Mesodermal cell (in vitro differentiated cells): ENCODE measurements around the gene TTC3.

ENCODE experiments used
- H3K27ac ChIP-seq: 2 replicates; pipeline ENCODE4 v1.7.0; 2013; ENCODE audit warnings: mild to moderate bottlenecking, low read depth, low read length, moderate library complexity; ENCODE audit not compliant: severe bottlenecking
- H3K36me3 ChIP-seq: 2 replicates; pipeline ENCODE4 v1.7.1; 2013; ENCODE audit warnings: mild to moderate bottlenecking, low read length, moderate library complexity; ENCODE audit not compliant: control insufficient read depth, insufficient read depth
- H3K4me1 ChIP-seq: one replicate; pipeline ENCODE4 v1.7.1; 2013; ENCODE audit warnings: mild to moderate bottlenecking, low read length; ENCODE audit not compliant: insufficient read depth, control insufficient read depth, poor library complexity, severe bottlenecking
- H3K4me3 ChIP-seq: 2 replicates; pipeline ENCODE4 v1.7.0; 2013; ENCODE audit warnings: low read length, control low read depth, mild to moderate bottlenecking; ENCODE audit not compliant: insufficient read depth, poor library complexity, severe bottlenecking; ENCODE audit errors: extremely low read depth
- H3K9me3 ChIP-seq: 2 replicates; pipeline ENCODE4 v1.7.1; 2013; ENCODE audit warnings: mild to moderate bottlenecking, low read length, moderate library complexity; ENCODE audit not compliant: control insufficient read depth
- WGBS, 2 experiments: methylation state at CpG; one replicate each; pipeline ENCODE4 v1.1.5; 2013; ENCODE audit warnings: missing lambda C conversion rate in 2 of 2; ENCODE audit not compliant: insufficient coverage in 2 of 2; 5-methylcytosine and 5-hydroxymethylcytosine counted together

Gene TTC3

GRCh38 chr21:37166733-37167132, 93.7 kb downstream of the TTC3 start:
- H3K27ac ChIP-seq = no peak overlapping the region
- no peak overlapping the region for H3K4me3 ChIP-seq
- no peaks in the 10 kb centered on the region for H3K9me3 ChIP-seq
- H3K36me3 ChIP-seq = peaks cover 64% of the 10 kb centered on the region
- H3K4me1 ChIP-seq = no peaks in the 10 kb centered on the region
- 95% methylated on average over 3 of the region's 3 CpGs; no CpG with 5 or more reads in 1 of the 2 experiments for WGBS, 2 experiments

DNA sequence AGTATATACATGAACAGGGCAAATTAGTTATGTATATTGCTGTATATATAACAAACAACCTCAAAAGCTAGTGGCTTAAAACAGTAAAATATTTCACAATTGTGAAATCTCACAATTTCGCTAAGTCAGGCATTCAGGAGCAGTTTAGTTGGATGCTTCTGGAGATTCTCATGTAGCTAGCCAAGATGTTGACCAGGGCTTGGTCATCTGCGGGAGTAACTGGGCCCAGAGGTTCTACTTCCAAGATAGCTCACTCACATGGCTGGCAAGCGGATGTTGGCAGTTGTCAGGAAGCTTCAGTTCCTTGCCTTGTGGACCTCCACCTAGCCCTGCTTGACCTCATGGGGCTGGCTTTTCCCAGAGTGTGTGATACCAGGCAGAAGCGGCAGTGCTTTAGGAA, 95.6 kb downstream of the TTC3 start:
- WGBS, 2 experiments = 95% methylated on average over 3 of the region's 4 CpGs
- Histone ChIP-seq H3K36me3 (peaks cover 62% of the 10 kb centered on the region), H3K9me3 (no peaks in the 10 kb centered on the region)

DNA sequence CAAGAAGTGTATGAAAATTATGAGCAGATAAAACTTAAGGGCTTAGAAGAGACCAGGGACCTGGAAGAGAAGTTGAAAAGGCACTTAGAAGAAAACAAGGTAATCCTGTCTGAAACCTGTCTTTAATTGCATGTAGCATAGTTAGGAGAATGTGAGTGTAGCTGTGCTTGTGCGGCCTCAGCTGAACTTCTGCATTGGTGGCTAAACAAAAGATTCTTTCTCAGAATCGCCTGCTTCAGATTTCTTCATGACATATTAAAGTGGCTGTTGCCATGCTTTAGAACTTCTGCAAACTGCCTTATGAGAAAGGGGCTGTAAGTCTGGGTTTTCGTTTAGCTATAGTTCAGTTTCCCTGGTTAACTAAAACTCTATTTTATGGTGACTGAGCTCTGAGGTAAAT, 99.6 kb downstream of the TTC3 start:
- Histone ChIP-seq H3K9me3 (no peaks in the 10 kb centered on the region), H3K27ac (no peak overlapping the region), H3K4me1 (no peaks in the 10 kb centered on the region), H3K36me3 (peaks cover 71% of the 10 kb centered on the region), H3K4me3 (no peak overlapping the region)
- WGBS, 2 experiments = 94 to 100% methylated on average over 2 to 3 of the region's 3 CpGs

More for the DNA sequence above, 95.6 kb downstream of the TTC3 start:
- Histone ChIP-seq H3K4me3 (no peak overlapping the region), H3K4me1 (no peaks in the 10 kb centered on the region), H3K27ac (no peak overlapping the region)

DNA sequence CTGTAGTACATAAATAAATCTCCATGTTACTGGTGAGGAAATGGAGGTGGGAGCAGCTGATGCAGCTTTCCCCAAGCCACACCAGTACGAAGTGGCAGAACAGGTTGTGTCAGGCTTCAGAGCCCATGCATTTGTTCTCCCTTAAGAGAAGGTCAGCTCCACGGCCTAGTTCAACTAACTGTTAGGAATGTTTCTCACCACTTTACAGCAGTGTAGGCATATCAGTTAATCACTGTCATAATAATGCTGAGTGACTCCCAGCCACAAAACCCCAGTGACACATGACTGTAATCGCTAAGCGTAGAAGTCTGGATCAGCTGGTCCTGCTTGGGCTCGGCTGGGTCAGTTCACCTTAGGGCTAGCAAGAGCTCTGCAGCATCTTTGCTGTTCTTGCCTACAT, 103.7 kb downstream of the TTC3 start:
- 91 to 96% methylated on average over 5 of the region's 5 CpGs for WGBS, 2 experiments
- Histone ChIP-seq H3K9me3 (no peaks in the 10 kb centered on the region), H3K27ac (no peak overlapping the region), H3K4me3 (no peak overlapping the region), H3K4me1 (no peaks in the 10 kb centered on the region), H3K36me3 (peaks cover 88% of the 10 kb centered on the region)

- Histone ChIP-seq H3K27ac (no peak overlapping the region), H3K4me1 (no peaks in the 10 kb centered on the region), H3K36me3 (peaks cover 77% of the 10 kb centered on the region), H3K9me3 (no peaks in the 10 kb centered on the region), H3K4me3 (no peak overlapping the region)
- WGBS, 2 experiments = 88 to 95% methylated on average over 2 to 3 of the region's 3 CpGs
Measured at GRCh38 chr21:37181059-37181458, 108.0 kb downstream of the TTC3 start.

DNA sequence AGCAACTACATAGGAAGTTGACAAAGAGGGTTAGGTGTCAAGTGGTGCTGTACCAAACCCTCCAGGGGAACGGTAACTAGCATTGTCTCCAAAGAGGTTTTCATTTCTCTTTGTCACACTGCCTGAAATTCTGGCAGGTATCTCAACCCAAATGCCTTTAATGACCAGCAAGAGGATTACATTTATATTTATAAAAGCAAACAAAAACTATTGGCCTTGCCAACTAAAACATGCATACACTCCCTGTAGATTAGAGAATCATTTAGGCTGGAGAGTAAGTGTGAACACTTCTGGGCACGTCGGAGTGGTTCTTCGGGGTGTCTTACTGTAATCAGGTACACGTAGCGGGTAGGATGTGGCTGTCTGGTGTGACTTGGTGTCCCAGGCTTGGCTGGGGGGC, 109.2 kb downstream of the TTC3 start:
- H3K4me3 ChIP-seq = no peak overlapping the region
- H3K27ac ChIP-seq = no peak overlapping the region
- no peaks in the 10 kb centered on the region for H3K9me3 ChIP-seq
- H3K4me1 ChIP-seq = no peaks in the 10 kb centered on the region
- H3K36me3 ChIP-seq = peaks cover 77% of the 10 kb centered on the region
- WGBS, 2 experiments = 98 to 100% methylated on average over 5 to 6 of the region's 6 CpGs

GRCh38 chr21:37183749-37184148, 110.7 kb downstream of the TTC3 start:
- no peaks in the 10 kb centered on the region for H3K4me1 ChIP-seq
- no peaks in the 10 kb centered on the region for H3K9me3 ChIP-seq
- H3K27ac ChIP-seq = no peak overlapping the region
- 95% methylated on average over 2 of the region's 3 CpGs; no CpG with 5 or more reads in 1 of the 2 experiments for WGBS, 2 experiments
- no peak overlapping the region for H3K4me3 ChIP-seq
- H3K36me3 ChIP-seq = peaks cover 75% of the 10 kb centered on the region

DNA sequence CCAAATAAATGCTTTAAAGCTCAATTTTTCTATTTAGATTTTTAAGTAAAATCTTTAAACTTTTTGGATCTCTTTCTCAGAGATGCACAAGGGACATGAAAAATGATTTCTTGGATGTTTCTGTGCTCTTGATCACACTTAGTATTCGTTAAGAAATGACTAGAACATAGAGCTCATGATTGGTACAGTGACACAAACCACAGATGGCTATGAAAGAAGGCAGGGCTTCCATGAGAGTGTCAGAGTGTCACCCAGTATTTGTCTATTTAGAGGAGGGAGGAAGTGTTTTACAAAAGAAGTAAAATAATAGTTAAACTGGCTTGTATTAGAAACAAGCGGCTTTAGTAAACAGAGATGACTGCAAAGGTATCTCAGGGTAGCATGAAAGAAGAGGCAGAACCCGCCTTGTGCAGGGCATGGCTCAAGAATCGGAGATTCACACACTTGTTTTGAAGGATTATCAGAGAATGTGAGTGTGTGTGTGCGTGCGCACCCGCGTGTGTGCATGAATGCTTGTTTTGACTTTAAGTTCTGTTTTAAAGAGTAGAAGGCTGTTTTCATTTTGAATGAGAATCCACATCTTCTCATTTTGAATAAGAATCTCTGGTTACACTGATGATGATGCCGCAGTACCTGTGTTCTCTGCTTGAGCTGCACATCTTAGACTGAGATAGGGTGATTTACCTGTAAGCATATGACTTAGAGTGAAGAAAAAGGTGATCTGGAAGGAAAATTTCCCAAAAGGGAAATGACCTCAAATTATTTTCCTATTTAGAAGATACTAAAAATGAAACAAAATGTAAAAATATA, 111.9 kb downstream of the TTC3 start:
- Histone ChIP-seq H3K4me1 (no peaks in the 10 kb centered on the region), H3K27ac (no peak overlapping the region), H3K36me3 (peaks cover 74% of the 10 kb centered on the region), H3K9me3 (no peaks in the 10 kb centered on the region), H3K4me3 (no peak overlapping the region)
- WGBS, 2 experiments = 96 to 97% methylated on average over 4 to 5 of the region's 9 CpGs

DNA sequence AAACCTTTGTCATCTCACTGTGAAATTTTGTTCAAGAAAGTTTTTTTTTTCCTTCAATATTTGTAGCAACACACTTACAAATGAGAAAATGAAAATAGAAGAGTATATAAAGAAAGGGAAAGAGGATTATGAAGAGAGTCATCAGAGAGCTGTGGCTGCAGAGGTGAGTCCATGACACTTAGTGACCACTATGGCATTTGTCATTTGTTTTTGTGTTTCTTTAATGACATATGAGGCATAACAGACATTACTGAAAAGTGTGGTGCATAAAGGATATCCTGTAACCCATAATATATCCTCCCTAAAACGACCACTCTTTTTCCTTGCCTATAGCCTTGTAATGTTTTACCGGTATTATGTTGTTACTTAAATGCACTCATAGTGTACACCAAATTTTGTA, 113.9 kb downstream of the TTC3 start:
- Histone ChIP-seq H3K4me3 (no peak overlapping the region), H3K36me3 (peaks cover 79% of the 10 kb centered on the region), H3K27ac (no peak overlapping the region), H3K9me3 (no peaks in the 10 kb centered on the region), H3K4me1 (no peaks in the 10 kb centered on the region)
- WGBS, 2 experiments = 100% methylated on average over 1 to 2 of the region's 2 CpGs

DNA sequence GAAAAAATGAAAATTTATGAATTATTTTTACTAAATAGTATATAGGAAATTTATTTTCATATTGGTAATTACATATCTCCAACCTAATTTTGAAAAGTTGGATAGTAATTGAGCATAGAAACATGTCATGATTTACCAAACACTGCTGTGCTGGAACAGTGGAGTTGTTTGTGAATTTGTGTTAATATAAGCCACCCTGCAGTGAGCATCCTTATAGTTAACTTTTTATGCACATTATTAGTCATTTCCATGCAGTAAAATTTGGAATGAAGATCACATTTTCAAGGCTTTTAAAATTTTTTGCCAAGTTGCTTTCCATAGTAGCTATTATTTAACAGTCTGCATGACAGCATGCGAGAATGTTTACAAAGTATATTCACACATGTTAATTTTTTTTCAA, 115.8 kb downstream of the TTC3 start:
- H3K4me3 ChIP-seq = no peak overlapping the region
- H3K36me3 ChIP-seq = peaks cover 82% of the 10 kb centered on the region
- H3K27ac ChIP-seq = no peak overlapping the region
- WGBS, 2 experiments = 100% methylated on average over 1 of the region's 1 CpG
- H3K9me3 ChIP-seq = no peaks in the 10 kb centered on the region
- H3K4me1 ChIP-seq = no peaks in the 10 kb centered on the region

DNA sequence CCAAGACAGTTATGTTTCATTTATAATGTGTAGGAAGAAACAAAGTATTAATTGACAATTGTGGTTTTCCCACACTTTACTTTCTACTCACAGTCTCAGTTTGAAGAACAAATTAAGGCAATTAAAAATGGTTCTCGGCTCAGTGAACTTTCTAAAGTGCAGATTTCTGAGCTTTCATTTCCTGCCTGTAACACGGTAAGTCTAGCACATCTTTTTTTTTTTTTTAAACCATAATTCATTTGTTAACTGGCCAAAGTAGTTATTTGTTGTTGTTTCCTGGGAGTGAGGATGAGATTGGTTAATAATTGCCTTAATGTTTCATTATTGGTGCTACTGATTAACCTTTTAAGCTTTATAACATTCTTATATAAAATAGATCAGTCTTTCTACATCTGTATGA, 119.0 kb downstream of the TTC3 start:
- no CpG with 5 or more reads among the region's 2 CpGs for WGBS, 2 experiments
- Histone ChIP-seq H3K9me3 (no peaks in the 10 kb centered on the region), H3K36me3 (peaks cover 92% of the 10 kb centered on the region), H3K27ac (no peak overlapping the region), H3K4me1 (no peaks in the 10 kb centered on the region), H3K4me3 (no peak overlapping the region)
